HEK293 (cell line): ENCODE measurements around the gene BORA.

Source experiments
- CTCF ChIA-PET: fragments of 350-600 bp; formaldehyde crosslinking; extraction: SDS; loops from one replicate; lab custom pipeline; 2021; ENCODE audit warnings: antibody characterized with exemption; lab: Yijun Ruan, JAX
- POLR2A ChIA-PET: fragments of 300-600 bp; formaldehyde crosslinking; extraction: SDS; loops from one replicate; lab custom pipeline; 2020; ENCODE audit warnings: antibody characterized with exemption, inconsistent platforms; lab: Yijun Ruan, JAX
- H3K27ac ChIP-seq: fragments of 200-500 bp; sonication (Bioruptor generic); 2 replicates; pipeline ENCODE4 v1.5.1; 2014; ENCODE audit warnings: low read depth, low read length, control low read depth, inconsistent platforms; ENCODE audit errors: extremely low read depth
- H3K36me3 ChIP-seq, 2 experiments: fragments of 200-500 bp in 1 of 2; sonication (Bioruptor generic) in 1 of 2; 1 replicate in 1 of 2; 2 replicates in 1 of 2; pipeline ENCODE4 v1.5.1; 2014 to 2017; ENCODE audit warnings: inconsistent platforms in 2 of 2, low read length in 2 of 2; ENCODE audit not compliant: control insufficient read depth in 2 of 2, insufficient read depth in 1 of 2
- H3K4me1 ChIP-seq: fragments of 200-500 bp; sonication (Bioruptor generic); 2 replicates; pipeline ENCODE4 v1.5.1; 2014; ENCODE audit warnings: mild to moderate bottlenecking, low read length, inconsistent platforms; ENCODE audit not compliant: control insufficient read depth, insufficient read depth
- H3K4me3 ChIP-seq: 2 replicates; pipeline ENCODE4 v1.5.1; 2011; ENCODE audit warnings: low read depth, mild to moderate bottlenecking, control low read depth, low read length, moderate library complexity
- H3K9me3 ChIP-seq: fragments of 200-500 bp; sonication (Bioruptor generic); 2 replicates; pipeline ENCODE4 v1.5.1; 2014; ENCODE audit warnings: low read depth, low read length, inconsistent platforms; ENCODE audit not compliant: control insufficient read depth, insufficient read depth
- GLIS2 ChIP-seq: fragments of 450-650 bp; formaldehyde crosslinking; IDR thresholded peaks from 2 replicates; pipeline ENCODE4 v1.5.1; 2016; ENCODE audit warnings: missing biosample characterization, missing genetic modification characterization
- HIC1 ChIP-seq: fragments of 450-650 bp; formaldehyde crosslinking; IDR thresholded peaks from 2 replicates; pipeline ENCODE4 v1.5.1; 2016; ENCODE audit warnings: missing biosample characterization, missing genetic modification characterization
- MEIS1 ChIP-seq: sonication (generic); formaldehyde crosslinking; IDR thresholded peaks from 2 replicates; pipeline ENCODE4 v1.8.1; 2022; ENCODE audit warnings: missing genetic modification reagents, mild to moderate bottlenecking, borderline replicate concordance
- REST ChIP-seq: fragments of 450-650 bp; formaldehyde crosslinking; IDR thresholded peaks from 2 replicates; pipeline ENCODE4 v1.5.1; 2016; ENCODE audit warnings: missing biosample characterization, missing genetic modification characterization
- ZBTB17 ChIP-seq: fragments of 450-650 bp; formaldehyde crosslinking; IDR thresholded peaks from 2 replicates; pipeline ENCODE4 v1.5.1; 2016; ENCODE audit warnings: missing biosample characterization, missing genetic modification characterization
- ZFP41 ChIP-seq: fragments of 450-650 bp; formaldehyde crosslinking; IDR thresholded peaks from 2 replicates; pipeline ENCODE4 v1.5.1; 2016; ENCODE audit warnings: missing biosample characterization, missing genetic modification characterization, borderline replicate concordance
- ZNF10 ChIP-seq: fragments of 450-650 bp; formaldehyde crosslinking; IDR thresholded peaks from 2 replicates; pipeline ENCODE4 v1.5.1; 2017; ENCODE audit warnings: missing biosample characterization, missing genetic modification characterization
- ZNF112 ChIP-seq: fragments of 450-650 bp; formaldehyde crosslinking; IDR thresholded peaks from 2 replicates; pipeline ENCODE4 v1.5.0; 2017; ENCODE audit warnings: missing biosample characterization, missing genetic modification characterization
- ZNF146 ChIP-seq: fragments of 450-650 bp; formaldehyde crosslinking; IDR thresholded peaks from 2 replicates; pipeline ENCODE4 v1.5.1; 2016; ENCODE audit warnings: missing biosample characterization, missing genetic modification characterization
- ZNF239 ChIP-seq: fragments of 450-650 bp; formaldehyde crosslinking; IDR thresholded peaks from 2 replicates; pipeline ENCODE4 v1.5.1; 2016; ENCODE audit warnings: missing biosample characterization, missing genetic modification characterization
- ZNF335 ChIP-seq: fragments of 450-650 bp; formaldehyde crosslinking; conservative IDR thresholded peaks from 2 replicates; pipeline ENCODE4 v1.5.1; 2016; ENCODE audit warnings: missing biosample characterization, missing genetic modification characterization
- ZNF341 ChIP-seq: fragments of 450-650 bp; formaldehyde crosslinking; IDR thresholded peaks from 2 replicates; pipeline ENCODE4; 2016; ENCODE audit warnings: low read depth, missing biosample characterization, missing genetic modification characterization
- ZNF350 ChIP-seq: fragments of 450-650 bp; formaldehyde crosslinking; IDR thresholded peaks from 2 replicates; pipeline ENCODE4 v1.5.0; 2017; ENCODE audit warnings: missing biosample characterization, mild to moderate bottlenecking, missing genetic modification characterization
- ZNF529 ChIP-seq: fragments of 450-650 bp; formaldehyde crosslinking; IDR thresholded peaks from 2 replicates; pipeline ENCODE4 v1.5.1; 2017; ENCODE audit warnings: missing genetic modification characterization, missing biosample characterization; ENCODE audit not compliant: insufficient replicate concordance
- ZNF580 ChIP-seq: fragments of 450-650 bp; formaldehyde crosslinking; IDR thresholded peaks from 2 replicates; pipeline ENCODE4 v1.5.1; 2016; ENCODE audit warnings: missing biosample characterization, missing genetic modification characterization
- ZNF639 ChIP-seq: fragments of 450-650 bp; formaldehyde crosslinking; IDR thresholded peaks from 2 replicates; pipeline ENCODE4 v1.5.1; 2016; ENCODE audit warnings: missing biosample characterization, missing genetic modification characterization

The BORA gene

GRCh38 chr13:72737033-72737432 lies 9.3 kb downstream of the BORA start (continued):
- no peak for TF ChIP-seq ZNF239 (tag by site-specific recombination)
- TF ChIP-seq ZNF350 = no peak
- TF ChIP-seq GLIS2 (tag by site-specific recombination) = no peak
- TF ChIP-seq ZFP41 = no peak
- TF ChIP-seq ZNF529 = no peak
- no peak for TF ChIP-seq ZBTB17 (tag by site-specific recombination)
- TF ChIP-seq, all 188 proteins: peak for 0

- TF ChIP-seq ZNF112 (tag by site-specific recombination) = no peak
- ChIA-PET POLR2A (no interaction called here), CTCF (no interaction called here)
- H3K36me3 ChIP-seq = peaks cover 6 to 85% of the 10 kb centered on the region in 2 experiments
- H3K27ac ChIP-seq = no peak overlapping the region
- H3K9me3 ChIP-seq = no peaks in the 10 kb centered on the region
- no peaks in the 10 kb centered on the region for H3K4me1 ChIP-seq
- H3K4me3 ChIP-seq = no peak overlapping the region
These were observed 12.3 kb downstream of the BORA start for GRCh38 chr13:72740015-72740414.

- no peak for TF ChIP-seq ZNF580 (tag by site-specific recombination)
- no peak for TF ChIP-seq ZNF639 (tag by site-specific recombination)
- no peak for TF ChIP-seq ZNF341 (tag by site-specific recombination)
- TF ChIP-seq HIC1 (tag by site-specific recombination) = no peak
- no peak for TF ChIP-seq ZNF335 (tag by site-specific recombination)
- no peak for TF ChIP-seq REST (tag by site-specific recombination)
- H3K9me3 ChIP-seq = no peaks in the 10 kb centered on the region
- no peak overlapping the region for H3K4me3 ChIP-seq
- no peak overlapping the region for H3K27ac ChIP-seq
- peaks cover 0 to 96% of the 10 kb centered on the region in 2 experiments; a peak in 1 of 3 replicates for H3K36me3 ChIP-seq
- ChIA-PET CTCF (no interaction called here), POLR2A (no interaction called here)
- no peaks in the 10 kb centered on the region for H3K4me1 ChIP-seq
These were observed 17.5 kb downstream of the BORA start for GRCh38 chr13:72745260-72745659.

- Histone ChIP-seq H3K4me3 (no peak overlapping the region), H3K27ac (no peak overlapping the region), H3K36me3 (peaks cover 0 to 99% of the 10 kb centered on the region in 2 experiments; a peak in 1 of 3 replicates), H3K4me1 (no peaks in the 10 kb centered on the region), H3K9me3 (no peaks in the 10 kb centered on the region)
- ChIA-PET CTCF (no interaction called here), POLR2A (no interaction called here)
- TF ChIP-seq ZNF146 (tag by site-specific recombination) = peak; percentile 68; the same call in 1 of the 2 replicates
- 0 out of 2 replicates have a peak, but pooled peaks have one; percentile 23 for TF ChIP-seq ZNF580 (tag by site-specific recombination)
- no peak for TF ChIP-seq ZNF10 (tag by site-specific recombination)
- no peak for TF ChIP-seq MEIS1 (CRISPR knock-in tag)
- no peak for TF ChIP-seq GLIS2 (tag by site-specific recombination)
These were observed 23.5 kb downstream of the BORA start for GRCh38 chr13:72751220-72751619.
